ENCODE data around the gene TBC1D21. TPM values are rescaled to one million over a fixed set of nuclear protein-coding genes. Genes with fewer than 3 reads are reported as not detected.
A peak's percentile ranks its signal among the peaks of the same experiment; 100 is the strongest.
"Not testable (repeated sequence)": the region's sequence is repeated elsewhere in the genome, so short reads cannot be mapped to it uniquely, and the experiment has no call there.

The TBC1D21 gene
- total RNA-seq, 1 donor from 2014 or later = not detected

DNA sequence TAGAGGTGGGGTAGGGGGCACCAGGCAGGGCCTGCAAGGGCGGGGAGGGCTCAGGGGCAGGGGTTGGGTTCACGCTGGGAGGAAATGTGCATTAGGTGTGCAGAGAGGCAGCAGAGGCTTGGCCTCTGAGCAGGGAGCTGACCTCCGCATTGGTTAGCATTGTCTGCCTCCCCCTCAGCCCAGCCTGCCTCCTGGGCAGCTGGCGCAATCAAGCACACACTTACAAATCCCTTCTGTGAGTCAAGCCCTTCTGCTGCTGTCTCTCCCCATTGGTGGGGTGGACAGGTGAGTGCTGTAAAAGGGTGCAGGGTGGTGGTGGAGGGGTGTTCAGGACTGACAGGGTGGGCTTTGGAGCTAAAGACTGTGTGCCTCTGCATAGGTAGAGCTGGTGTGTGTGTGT lies 62.2 kb downstream of the TBC1D21 start:
- no peaks in the 10 kb centered on the region for H3K27me3 Mint-ChIP-seq (ENCODE audit: low read depth)
- no peak for TF ChIP-seq CTCF (conservative IDR thresholded peaks at IDR 0.05)
- H3K36me3 Mint-ChIP-seq (ENCODE audit: low read depth) = no peaks in the 10 kb centered on the region
- peak overlapping the region; percentile 81 for H3K27ac Mint-ChIP-seq (ENCODE audit: unreplicated experiment)
- H3K9me3 Mint-ChIP-seq = no peaks in the 10 kb centered on the region
- DNase-seq (ENCODE audit: low read depth, low spot score) = no peak
- peaks cover 41% of the 10 kb centered on the region for H3K4me1 Mint-ChIP-seq
- no peak overlapping the region for H3K4me3 Mint-ChIP-seq

- Mint-ChIP-seq H3K27ac (ENCODE audit: unreplicated experiment) (no peak overlapping the region), H3K36me3 (ENCODE audit: low read depth) (no peaks in the 10 kb centered on the region), H3K9me3 (no peaks in the 10 kb centered on the region), H3K4me3 (no peak overlapping the region), H3K4me1 (peaks cover 43% of the 10 kb centered on the region), H3K27me3 (ENCODE audit: low read depth) (no peaks in the 10 kb centered on the region)
- no peak for TF ChIP-seq CTCF (conservative IDR thresholded peaks at IDR 0.05)
- DNase-seq (ENCODE audit: low read depth, low spot score) = no peak
Observed at GRCh38 chr15:73936181-73936580, 62.8 kb downstream of the TBC1D21 start.

DNA sequence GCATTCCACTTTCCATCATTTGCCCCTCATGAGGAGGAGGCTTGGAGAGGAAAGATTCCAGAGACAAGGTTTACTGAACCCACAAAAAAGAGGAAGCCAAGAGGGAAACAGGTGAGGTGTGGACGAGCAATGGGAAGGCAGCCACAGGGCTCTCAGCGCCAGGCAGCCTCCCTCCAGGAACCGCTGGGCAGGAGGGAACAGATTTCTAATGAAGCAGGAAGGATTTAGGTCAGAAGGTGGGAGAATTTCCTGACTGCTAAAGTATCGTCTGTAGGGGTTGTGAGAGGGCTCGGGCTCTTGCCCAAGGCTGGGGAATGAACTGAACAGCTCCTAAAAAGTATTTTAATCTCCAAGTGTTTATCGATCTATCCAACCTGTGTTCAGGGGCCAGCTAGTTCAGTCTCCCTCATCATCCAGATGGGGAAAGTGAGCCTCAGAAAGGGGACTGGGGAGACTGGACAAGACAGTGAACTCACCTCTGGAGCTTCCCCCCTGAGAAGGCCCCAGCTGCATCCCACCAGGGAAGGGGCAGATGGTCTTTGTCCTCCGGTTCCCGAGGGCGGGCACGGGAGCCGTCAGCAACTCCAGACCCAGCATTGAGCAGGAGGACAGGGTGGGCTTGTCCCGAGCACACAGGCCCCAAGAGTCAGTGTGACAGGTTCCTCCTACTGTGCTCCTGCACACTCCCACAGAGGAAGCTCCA lies 63.4 kb downstream of the TBC1D21 start:
- no peak for DNase-seq (ENCODE audit: low read depth, low spot score)
- no peaks in the 10 kb centered on the region for H3K36me3 Mint-ChIP-seq (ENCODE audit: low read depth)
- no peaks in the 10 kb centered on the region for H3K9me3 Mint-ChIP-seq
- no peak for TF ChIP-seq CTCF (conservative IDR thresholded peaks at IDR 0.05)
- no peak overlapping the region for H3K27ac Mint-ChIP-seq (ENCODE audit: unreplicated experiment)
- no peaks in the 10 kb centered on the region for H3K27me3 Mint-ChIP-seq (ENCODE audit: low read depth)
- H3K4me3 Mint-ChIP-seq = no peak overlapping the region
- H3K4me1 Mint-ChIP-seq = peaks cover 43% of the 10 kb centered on the region

- no peaks in the 10 kb centered on the region for H3K36me3 Mint-ChIP-seq (ENCODE audit: low read depth)
- H3K4me3 Mint-ChIP-seq = no peak overlapping the region
- no peak overlapping the region for H3K27ac Mint-ChIP-seq (ENCODE audit: unreplicated experiment)
- peaks cover 43% of the 10 kb centered on the region for H3K4me1 Mint-ChIP-seq
- no peaks in the 10 kb centered on the region for H3K27me3 Mint-ChIP-seq (ENCODE audit: low read depth)
- H3K9me3 Mint-ChIP-seq = no peaks in the 10 kb centered on the region
- DNase-seq (ENCODE audit: low read depth, low spot score) = no peak
- TF ChIP-seq CTCF (conservative IDR thresholded peaks at IDR 0.05) = no peak
Observed at GRCh38 chr15:73937296-73937695, 63.9 kb downstream of the TBC1D21 start.

- no peak overlapping the region for H3K27ac Mint-ChIP-seq (ENCODE audit: unreplicated experiment)
- no peak overlapping the region for H3K4me3 Mint-ChIP-seq
- H3K27me3 Mint-ChIP-seq (ENCODE audit: low read depth) = no peaks in the 10 kb centered on the region
- H3K9me3 Mint-ChIP-seq = no peaks in the 10 kb centered on the region
- DNase-seq (ENCODE audit: low read depth, low spot score) = no peak
- no peak for TF ChIP-seq CTCF (conservative IDR thresholded peaks at IDR 0.05)
- no peaks in the 10 kb centered on the region for H3K36me3 Mint-ChIP-seq (ENCODE audit: low read depth)
- H3K4me1 Mint-ChIP-seq = peaks cover 43% of the 10 kb centered on the region
Observed at GRCh38 chr15:73937726-73938125, 64.4 kb downstream of the TBC1D21 start.

DNA sequence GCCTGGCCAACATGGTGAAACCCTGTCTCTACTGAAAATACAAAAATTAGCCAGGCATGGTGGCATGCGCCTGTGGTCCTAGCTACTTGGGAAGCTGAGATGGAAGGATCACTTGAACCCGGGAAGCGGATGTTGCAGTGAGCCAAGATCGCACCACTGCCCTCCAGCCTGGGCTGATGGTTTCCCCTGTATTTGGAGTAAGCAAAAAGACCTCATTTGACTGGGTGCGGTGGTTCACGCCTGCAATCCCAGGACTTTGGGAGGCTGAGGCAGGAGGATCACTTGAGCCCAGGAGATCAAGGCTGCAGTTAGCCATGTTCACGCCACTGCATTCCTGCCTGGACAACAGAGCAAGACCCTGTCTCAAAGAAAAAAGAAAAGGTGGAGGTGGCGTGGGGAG lies 65.2 kb downstream of the TBC1D21 start:
- H3K27me3 Mint-ChIP-seq (ENCODE audit: low read depth); DNase-seq (ENCODE audit: low read depth, low spot score); H3K9me3 Mint-ChIP-seq; H3K4me3 Mint-ChIP-seq; H3K36me3 Mint-ChIP-seq (ENCODE audit: low read depth); H3K27ac Mint-ChIP-seq (ENCODE audit: unreplicated experiment): not testable (repeated sequence)
- peaks cover 43% of the 10 kb centered on the region for H3K4me1 Mint-ChIP-seq

Other genes with a start within 250 kb of the TBC1D21 start
- 51.0 and 54.9 TPM in 2 replicates for gene NPTN, start 240.2 kb upstream of the TBC1D21 start, total RNA-seq
- 184 and 199 TPM in 2 replicates for gene CD276, start 189.2 kb upstream of the TBC1D21 start, total RNA-seq
- 9.5 and 9.6 TPM in 2 replicates for gene INSYN1, start 120.2 kb upstream of the TBC1D21 start, total RNA-seq
- 17.3 and 19.9 TPM in 2 replicates for gene LOXL1, start 52.9 kb downstream of the TBC1D21 start, total RNA-seq
- 8.7 and 9.7 TPM in 2 replicates for gene STOML1, start 118.7 kb downstream of the TBC1D21 start, total RNA-seq
- 30.6 and 38.0 TPM in 2 replicates for gene PML, start 121.2 kb downstream of the TBC1D21 start, total RNA-seq
- not detected in 2 replicates for gene GOLGA6A, start 209.0 kb downstream of the TBC1D21 start, total RNA-seq